Vagina (tissue), 2 donors: ENCODE results near the gene WIPF3.

Experiments used
- CTCF ChIP-seq, 3 experiments: fragments of 450-650 bp in 2 of 3; fragments of 200-600 bp in 1 of 3; sonication (generic) in 1 of 3; IDR thresholded peaks; one replicate each; pipeline ENCODE4 v1.5.1; 2017 to 2019; ENCODE audit warnings: antibody characterized with exemption in 3 of 3, mild to moderate bottlenecking in 2 of 3, moderate library complexity in 2 of 3
- POLR2AphosphoS5 ChIP-seq, 2 donors: sonication (generic); formaldehyde crosslinking; IDR thresholded peaks; one replicate each; pipeline ENCODE4 v1.9.0; 2017; ENCODE audit warnings: antibody characterized with exemption in 2 of 2, mild to moderate bottlenecking in 2 of 2, low read depth in 1 of 2; ENCODE audit not compliant: insufficient read depth in 1 of 2

- TF ChIP-seq CTCF (IDR thresholded peaks at IDR 0.05) (no peak), POLR2AphosphoS5 (IDR thresholded peaks at IDR 0.05; ENCODE audit: insufficient read depth in 1 of 2, low read depth in 1 of 2) (no peak)
Measured at GRCh38 chr7:29835718-29836117, 29.4 kb downstream of the WIPF3 start.
